ENCODE measurements around the gene AMFR. TPM values are rescaled to one million over a fixed set of nuclear protein-coding genes. Genes with fewer than 3 reads are reported as not detected.

The AMFR gene
- total and polyA plus RNA-seq, 10 of the 15 experiments (the other 5 are each of a cell fraction or from before 2014, with no cell fraction given), result 8.2 to 67.6 (median 28.1) TPM

DNA sequence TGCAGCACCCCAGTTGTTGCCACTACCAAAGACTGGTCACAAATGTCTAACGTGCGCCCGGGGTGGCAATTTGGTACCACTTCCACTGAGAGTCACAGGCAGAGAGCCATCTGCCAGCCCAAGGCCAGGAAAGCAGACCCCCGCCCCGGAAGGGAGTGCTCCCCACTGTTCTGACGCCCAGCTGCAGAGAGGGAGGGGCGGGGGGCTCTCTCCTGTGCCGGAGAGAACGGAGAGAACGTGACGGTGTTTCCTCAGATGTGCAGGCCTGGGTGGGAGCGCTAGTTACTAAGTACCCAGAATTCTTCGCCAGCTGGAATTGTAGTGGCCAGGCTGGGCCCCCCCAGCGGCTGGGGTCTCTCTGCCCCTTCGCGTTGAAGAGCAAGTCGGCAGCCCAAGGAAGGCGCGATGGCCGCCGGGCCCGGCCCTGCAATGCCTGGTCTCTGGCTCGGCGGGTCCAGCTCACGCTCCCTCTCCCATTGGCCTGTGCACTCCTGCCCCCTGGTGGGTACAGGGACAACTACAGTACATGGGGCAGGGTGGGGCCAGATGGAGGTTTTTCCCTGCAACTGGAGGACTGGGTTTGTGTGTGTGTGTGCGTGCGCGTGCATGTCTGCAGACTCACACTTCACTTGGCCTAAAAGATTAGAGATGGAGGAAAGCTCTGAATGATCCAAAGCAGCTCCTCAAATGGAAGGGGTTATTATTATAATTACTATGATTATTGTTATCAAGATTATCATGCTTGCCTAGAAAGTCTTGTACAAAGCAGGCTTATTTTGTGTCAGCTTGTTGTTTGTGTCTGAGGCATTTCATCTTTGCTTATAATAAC lies 107.1 kb downstream of the AMFR start:
- no peaks in the 10 kb centered on the region for H4K20me1 ChIP-seq (ENCODE audit: control insufficient read depth, insufficient read depth)
- H3K79me2 ChIP-seq (ENCODE audit: control insufficient read depth, insufficient read depth, low read length), result no peaks in the 10 kb centered on the region
- FAIRE-seq (peak; percentile 89), ATAC-seq (peak; percentile 99), DNase-seq (ENCODE audit: low read depth, low spot score) (peak; percentile 3)
- in situ Hi-C loops (cut with MboI) (loop anchor here (5.0 to 10.0 kb wide), 2 partner anchors 371 to 853 kb away; no protein-coding TSS in a partner anchor), intact Hi-C loops (cut with micrococcal nuclease; ENCODE audit: unreplicated experiment) (loop anchor here (1.0 to 10.0 kb wide), 5 partner anchors 277 to 853 kb away; no protein-coding TSS in a partner anchor)
- no peak overlapping the region for H3K4me2 ChIP-seq (ENCODE audit: control insufficient read depth, insufficient read depth)
- no peaks in the 10 kb centered on the region for H3K36me3 ChIP-seq (ENCODE audit: control insufficient read depth in 2 of 2, insufficient read depth in 2 of 2, low read length in 1 of 2)
- RAD21 ChIA-PET (ENCODE audit: unreplicated experiment), result interaction anchor here (1.0 to 1.3 kb wide), 5 partner anchors 359 to 384 kb away, joined by 3 to 8 read pairs (median 3); no protein-coding TSS in a partner anchor
- no peak overlapping the region for H2AFZ ChIP-seq (ENCODE audit: control insufficient read depth, low read depth, low read length)
- no peak overlapping the region for H3K4me3 ChIP-seq
- H3K27me3 ChIP-seq (replicated peaks in 1 of 2; ENCODE audit: control insufficient read depth in 2 of 2, insufficient read depth in 2 of 2, low read length in 1 of 2), result peaks cover 2% of the 10 kb centered on the region in 2 experiments; a peak in 1 of 4 replicates
- no peaks in the 10 kb centered on the region for H3K9me3 ChIP-seq (replicated peaks; ENCODE audit: control insufficient read depth, insufficient read depth, low read length)
- H3K4me1 ChIP-seq (ENCODE audit: control insufficient read depth, insufficient read depth, low read length), result no peaks in the 10 kb centered on the region
- CTCF ChIA-PET, result interaction anchor here (0.6 to 3.2 kb wide), 18 partner anchors 10 to 854 kb away, joined by 3 to 66 read pairs (median 4); no protein-coding TSS in a partner anchor
- no peak overlapping the region for H3K9ac ChIP-seq (ENCODE audit: control insufficient read depth, insufficient read depth, low read length)
- WGBS (ENCODE audit: insufficient coverage, insufficient replicate concordance, low lambda C conversion rate, missing lambda C conversion rate), result 14% methylated on average over 19 of the region's 28 CpGs
- no TSS peak for BruUV-seq (replicated peaks)
- no peak overlapping the region for H3K27ac ChIP-seq (ENCODE audit: control insufficient read depth, insufficient read depth)
- POLR2A ChIA-PET, result no interaction called here
- TF ChIP-seq CTCF (IDR thresholded peaks at IDR 0.05 in 2 of 3, conservative IDR thresholded peaks at IDR 0.05 in 1 of 3; ENCODE audit: control insufficient read depth in 2 of 3, extremely low read depth in 1 of 3, insufficient read depth in 1 of 3, low read depth in 3 of 3, low read length in 3 of 3) (peak; percentile 83 to 95 (median 90)), FOXK2 (IDR thresholded peaks at IDR 0.05) (no peak), NFIC (IDR thresholded peaks at IDR 0.05; ENCODE audit: low read depth, low read length) (no peak), NR2C1 (IDR thresholded peaks at IDR 0.05) (no peak), RAD21 (IDR thresholded peaks at IDR 0.05; ENCODE audit: insufficient read depth, low read depth, low read length) (peak; percentile 91), BCL11A (IDR thresholded peaks at IDR 0.05; ENCODE audit: low read depth, low read length) (no peak), TARDBP (IDR thresholded peaks at IDR 0.05; ENCODE audit: borderline replicate concordance) (peak; percentile 58; the same call in 1 of the 2 replicates), ZNF274 (IDR thresholded peaks at IDR 0.05; ENCODE audit: insufficient read depth, insufficient read length) (no peak), YY1 (IDR thresholded peaks at IDR 0.05; ENCODE audit: low read depth, low read length) (peak; percentile 66), USF1 (IDR thresholded peaks at IDR 0.05; ENCODE audit: borderline replicate concordance, extremely low read length, insufficient read depth, low read depth, low read length) (no peak), BRCA1 (IDR thresholded peaks at IDR 0.05; ENCODE audit: low read depth, low read length) (no peak), RB1 (IDR thresholded peaks at IDR 0.05; ENCODE audit: borderline replicate concordance) (peak; percentile 64; the same call in 1 of the 2 replicates), USF2 (IDR thresholded peaks at IDR 0.05; ENCODE audit: borderline replicate concordance, low read depth, low read length) (no peak), SMC3 (IDR thresholded peaks at IDR 0.05; ENCODE audit: borderline replicate concordance, low read length) (peak; percentile 81)
- SMC1A ChIA-PET (ENCODE audit: uncharacterized antibody, unreplicated experiment), result interaction anchor here (0.6 to 1.9 kb wide), 7 partner anchors 9 to 377 kb away, joined by 3 to 8 read pairs (median 4); no protein-coding TSS in a partner anchor

Measured in GM12878 (cell line).